Measurements from ENCODE around the gene PIM3.

PIM3 gene

DNA sequence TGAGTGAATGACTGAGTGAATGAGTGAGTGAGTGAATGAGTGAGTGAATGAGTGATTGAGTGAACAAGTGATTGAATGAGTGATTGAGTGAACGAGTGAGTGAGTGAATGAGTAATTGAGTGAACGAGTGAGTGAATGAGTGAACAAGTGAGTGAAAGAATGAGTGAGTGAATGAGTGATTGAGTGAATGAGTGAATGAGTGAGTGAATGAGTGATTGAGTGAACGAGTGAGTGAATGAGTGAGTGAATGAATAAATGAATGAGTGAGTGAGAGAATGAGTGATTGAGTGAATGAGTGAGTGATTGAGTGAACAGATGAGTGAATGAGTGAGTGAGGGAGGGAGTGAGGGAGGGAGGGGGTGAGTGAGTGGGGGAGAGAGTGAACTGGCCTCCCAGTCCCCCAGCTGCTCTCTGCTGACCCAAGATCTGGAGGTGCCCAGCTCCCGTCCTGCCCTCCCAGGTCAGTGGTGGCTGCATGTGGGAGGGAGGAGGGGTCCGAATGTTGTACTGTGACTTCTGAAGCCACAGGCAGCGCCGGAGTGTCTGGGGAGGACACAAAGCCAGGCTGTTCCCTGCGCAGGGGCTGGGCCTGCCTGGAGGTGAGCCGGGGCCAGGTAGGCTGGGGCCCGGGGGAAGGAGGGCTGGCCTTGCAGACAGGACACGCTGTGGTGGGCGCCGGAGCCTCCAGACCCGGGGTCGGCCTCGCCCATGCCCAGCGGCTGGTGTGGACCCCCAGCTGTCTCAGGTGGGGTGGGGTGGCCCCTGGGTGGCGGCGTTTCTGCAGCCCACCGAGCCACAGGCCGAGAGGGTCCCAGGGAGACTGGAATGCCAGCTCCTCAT lies 17.8 kb upstream of the PIM3 start:
- Histone ChIP-seq H3K4me2 (ENCODE audit: insufficient read depth, low read length) (no peak overlapping the region), H3K4me3 (ENCODE audit: low read depth in 1 of 2, low read length in 2 of 2) (no peak overlapping the region), H3K9me3 (ENCODE audit: insufficient read depth, low read length, severe bottlenecking) (peaks cover 6% of the 10 kb centered on the region), H3K27me3 (ENCODE audit: insufficient read depth, low read length, poor library complexity) (no peaks in the 10 kb centered on the region), H3K79me2 (ENCODE audit: insufficient read depth, low read length) (no peaks in the 10 kb centered on the region), H3K27ac (ENCODE audit: low read length) (no peak overlapping the region), H2AFZ (ENCODE audit: low read depth, low read length) (no peak overlapping the region), H3K4me1 (ENCODE audit: insufficient read depth, low read length) (no peaks in the 10 kb centered on the region), H3K9ac (ENCODE audit: low read depth, low read length) (no peak overlapping the region), H3K36me3 (ENCODE audit: insufficient read depth, low read length) (no peaks in the 10 kb centered on the region), H4K20me1 (ENCODE audit: insufficient read depth, low read length) (no peaks in the 10 kb centered on the region; the same call in 1 of the 2 replicates)
- ATAC-seq (ENCODE audit: insufficient read depth, low read depth) (no peak; the same call in 2 of the 3 replicates), DNase-seq (no peak)
- TF ChIP-seq CTCF (IDR thresholded peaks at IDR 0.05; ENCODE audit: borderline replicate concordance, extremely low read depth, low read length, poor library complexity, severe bottlenecking) (no peak), EZH2 (IDR thresholded peaks at IDR 0.05; ENCODE audit: borderline replicate concordance, low read depth, low read length, severe bottlenecking) (no peak)

DNA sequence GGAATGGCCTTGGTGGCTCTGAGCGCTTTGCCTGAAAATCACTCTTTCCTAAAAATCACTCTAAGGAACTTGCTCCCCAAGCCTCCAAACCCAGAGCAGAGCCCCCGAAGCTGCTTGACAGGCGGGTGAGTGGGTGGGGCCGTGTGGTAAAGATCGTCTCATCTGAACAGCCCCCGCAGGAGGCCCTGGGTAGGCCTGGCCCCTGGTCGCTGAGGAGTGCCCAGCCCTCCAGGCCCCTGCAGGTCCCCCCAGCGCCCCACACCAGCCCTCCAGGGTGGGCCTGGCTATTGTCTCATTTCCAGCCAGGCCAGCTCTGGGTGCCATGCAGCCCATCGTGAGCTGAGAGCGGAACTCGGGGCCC lies 17.2 kb upstream of the PIM3 start:
- no peaks in the 10 kb centered on the region for H3K27me3 ChIP-seq (ENCODE audit: insufficient read depth, low read length, poor library complexity)
- TF ChIP-seq EZH2 (IDR thresholded peaks at IDR 0.05; ENCODE audit: borderline replicate concordance, low read depth, low read length, severe bottlenecking) (no peak), CTCF (IDR thresholded peaks at IDR 0.05; ENCODE audit: borderline replicate concordance, extremely low read depth, low read length, poor library complexity, severe bottlenecking) (no peak)
- H3K9ac ChIP-seq (ENCODE audit: low read depth, low read length): no peak overlapping the region
- H3K9me3 ChIP-seq (ENCODE audit: insufficient read depth, low read length, severe bottlenecking): peaks cover 6% of the 10 kb centered on the region
- DNase-seq (no peak), ATAC-seq (ENCODE audit: insufficient read depth, low read depth) (no peak)
- H2AFZ ChIP-seq (ENCODE audit: low read depth, low read length): no peak overlapping the region
- H4K20me1 ChIP-seq (ENCODE audit: insufficient read depth, low read length): no peaks in the 10 kb centered on the region; the same call in 1 of the 2 replicates
- no peak overlapping the region for H3K4me2 ChIP-seq (ENCODE audit: insufficient read depth, low read length)
- no peaks in the 10 kb centered on the region for H3K4me1 ChIP-seq (ENCODE audit: insufficient read depth, low read length)
- no peak overlapping the region for H3K27ac ChIP-seq (ENCODE audit: low read length)
- H3K4me3 ChIP-seq (ENCODE audit: low read depth in 1 of 2, low read length in 2 of 2): no peak overlapping the region
- H3K79me2 ChIP-seq (ENCODE audit: insufficient read depth, low read length): no peaks in the 10 kb centered on the region
- no peaks in the 10 kb centered on the region for H3K36me3 ChIP-seq (ENCODE audit: insufficient read depth, low read length)

DNA sequence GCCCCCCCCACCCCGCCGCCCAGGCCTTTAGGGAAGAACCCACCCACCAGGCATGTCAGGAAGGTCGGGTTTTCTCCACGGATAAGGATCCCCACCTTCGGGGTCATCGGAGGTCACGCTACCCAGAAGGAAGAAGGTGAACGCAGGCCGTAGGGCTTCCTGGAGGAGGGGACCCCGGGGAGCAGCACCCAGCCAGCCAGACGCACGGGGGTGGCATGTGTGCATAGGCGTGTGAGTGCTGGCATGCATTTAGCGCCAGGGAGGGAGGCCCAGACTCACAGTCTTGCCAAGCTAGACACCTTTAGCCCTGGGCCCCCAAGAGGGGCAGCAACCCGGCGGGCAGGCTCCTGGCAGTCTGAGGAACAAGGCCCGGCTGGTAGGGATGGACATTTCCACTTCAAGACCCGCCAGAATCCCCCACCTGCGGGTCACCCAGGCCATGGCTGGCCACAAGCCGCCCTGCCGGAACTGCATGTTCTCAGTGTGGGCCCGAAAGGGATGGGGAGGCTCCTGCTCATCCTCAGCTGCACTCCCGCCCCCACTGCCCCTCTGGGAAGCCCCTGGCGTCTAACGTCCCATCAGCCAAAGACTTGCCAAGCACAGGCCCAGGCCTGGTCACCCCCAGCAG lies 16.7 kb upstream of the PIM3 start:
- H2AFZ ChIP-seq (ENCODE audit: low read depth, low read length): no peak overlapping the region
- H3K79me2 ChIP-seq (ENCODE audit: insufficient read depth, low read length): no peaks in the 10 kb centered on the region
- TF ChIP-seq EZH2 (IDR thresholded peaks at IDR 0.05; ENCODE audit: borderline replicate concordance, low read depth, low read length, severe bottlenecking): no peak
- TF ChIP-seq CTCF (IDR thresholded peaks at IDR 0.05; ENCODE audit: borderline replicate concordance, extremely low read depth, low read length, poor library complexity, severe bottlenecking): no peak
- H3K27me3 ChIP-seq (ENCODE audit: insufficient read depth, low read length, poor library complexity): no peaks in the 10 kb centered on the region
- H3K4me2 ChIP-seq (ENCODE audit: insufficient read depth, low read length): no peak overlapping the region
- H3K4me3 ChIP-seq (ENCODE audit: low read depth in 1 of 2, low read length in 2 of 2): no peak overlapping the region
- no peaks in the 10 kb centered on the region; the same call in 1 of the 2 replicates for H4K20me1 ChIP-seq (ENCODE audit: insufficient read depth, low read length)
- DNase-seq (no peak), ATAC-seq (ENCODE audit: insufficient read depth, low read depth) (no peak)
- no peaks in the 10 kb centered on the region for H3K4me1 ChIP-seq (ENCODE audit: insufficient read depth, low read length)
- H3K36me3 ChIP-seq (ENCODE audit: insufficient read depth, low read length): no peaks in the 10 kb centered on the region
- peaks cover 6% of the 10 kb centered on the region for H3K9me3 ChIP-seq (ENCODE audit: insufficient read depth, low read length, severe bottlenecking)
- H3K27ac ChIP-seq (ENCODE audit: low read length): no peak overlapping the region
- H3K9ac ChIP-seq (ENCODE audit: low read depth, low read length): no peak overlapping the region
